GM12892 (cell line): ENCODE measurements around the gene PTPN4.

Experiments
- DNase-seq: peaks from one replicate; pipeline ENCODE4 v3.0.0; 2011; ENCODE audit not compliant: insufficient read length
- FAIRE-seq: peaks from 2 replicates; lab custom pipeline; 2011; peaks lifted over from hg19 to GRCh38; lab: Jason Lieb, UNC
- POLR2A ChIP-seq: IDR thresholded peaks from 2 replicates; pipeline ENCODE4 v1.6.1; 2011; ENCODE audit warnings: low read depth, low read length, control low read depth
- POLR2AphosphoS5 ChIP-seq: IDR thresholded peaks from 2 replicates; pipeline ENCODE4 v1.6.1; 2011; ENCODE audit warnings: low read depth, low read length, control low read depth
- TAF1 ChIP-seq: IDR thresholded peaks from 2 replicates; pipeline ENCODE4 v1.6.1; 2011; ENCODE audit warnings: low read depth, mild to moderate bottlenecking, control low read depth, low read length, borderline replicate concordance

The PTPN4 gene

DNA sequence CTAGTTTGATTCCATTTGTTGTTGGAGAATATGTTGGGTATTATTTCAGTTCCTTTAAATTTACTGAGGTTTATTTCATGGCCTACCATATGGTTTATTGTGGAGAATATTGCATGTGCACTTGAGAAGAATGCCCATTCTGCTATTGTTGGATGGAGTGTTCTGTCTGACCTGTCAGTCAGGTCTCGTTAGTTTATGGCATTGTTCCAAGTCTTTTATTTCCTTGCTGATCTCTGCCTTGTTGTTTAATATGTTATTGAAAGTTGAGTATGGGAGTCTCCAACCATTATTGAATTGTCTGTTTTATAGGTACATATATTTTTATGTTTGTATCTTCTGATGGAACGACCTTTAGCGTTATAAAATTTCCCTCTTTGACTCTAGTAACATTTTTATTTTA is 86.3 kb downstream of the PTPN4 start:
- no peak for TF ChIP-seq TAF1
- FAIRE-seq: no peak
- DNase-seq: no peak

DNA sequence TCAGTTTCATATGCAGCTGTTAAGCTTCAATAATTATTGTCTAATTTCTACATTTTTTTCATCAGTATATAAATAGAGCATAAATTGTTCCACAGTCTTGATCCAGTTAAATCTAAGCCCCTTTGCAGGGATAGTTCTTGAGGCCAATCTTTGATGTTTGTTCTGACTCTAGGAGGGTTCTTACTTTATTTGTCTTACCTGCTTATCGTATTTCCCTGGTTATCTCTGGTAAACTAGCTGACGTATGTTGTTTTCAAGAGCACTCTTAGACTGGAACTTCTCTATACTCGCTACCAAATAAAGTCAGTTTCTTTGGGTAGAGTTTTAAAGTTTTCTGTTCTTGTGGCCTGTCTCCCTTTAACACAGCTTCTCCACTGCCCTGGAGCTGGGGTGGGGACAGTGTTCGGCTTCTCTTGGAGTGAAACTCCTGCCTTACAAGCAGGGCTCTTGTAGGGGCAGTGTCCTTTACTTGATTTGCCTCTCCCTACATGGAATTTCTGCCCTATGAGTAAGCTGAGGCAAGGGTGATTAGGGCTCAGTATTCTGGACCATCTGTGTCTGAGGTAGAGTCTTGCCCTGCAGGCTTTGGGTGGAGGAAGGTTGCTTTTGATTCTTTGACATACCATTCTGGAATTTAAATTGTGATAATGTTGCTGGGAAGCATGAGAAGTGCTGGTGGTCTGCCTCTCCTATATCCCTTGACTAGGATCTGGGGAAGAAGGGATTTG is 90.3 kb downstream of the PTPN4 start:
- no peak for DNase-seq
- TF ChIP-seq TAF1: no peak
- no peak for TF ChIP-seq POLR2AphosphoS5
- no peak for TF ChIP-seq POLR2A
- no peak for FAIRE-seq

DNA sequence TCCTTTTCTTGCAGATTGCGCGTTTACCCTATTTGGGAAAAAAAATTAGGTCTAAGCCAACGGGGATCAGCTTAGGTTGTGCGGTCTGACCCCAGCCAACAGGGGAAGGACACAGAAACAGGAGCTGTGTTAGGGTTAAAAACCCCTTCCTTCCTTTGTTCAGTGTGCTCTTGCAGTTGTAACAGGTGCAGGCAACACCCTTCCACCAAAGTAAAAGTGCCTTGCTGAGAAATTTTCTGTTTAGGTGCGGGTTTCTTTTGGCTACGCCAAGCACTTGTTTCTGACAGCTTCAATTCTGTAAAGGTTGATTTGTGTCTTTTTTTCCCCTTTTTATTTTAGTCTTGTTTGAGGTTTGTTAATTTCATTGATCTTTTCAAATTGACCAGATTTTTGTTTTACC is 92.5 kb downstream of the PTPN4 start:
- FAIRE-seq (no peak), DNase-seq (no peak)
- TF ChIP-seq POLR2AphosphoS5 (no peak), TAF1 (no peak), POLR2A (no peak)

DNA sequence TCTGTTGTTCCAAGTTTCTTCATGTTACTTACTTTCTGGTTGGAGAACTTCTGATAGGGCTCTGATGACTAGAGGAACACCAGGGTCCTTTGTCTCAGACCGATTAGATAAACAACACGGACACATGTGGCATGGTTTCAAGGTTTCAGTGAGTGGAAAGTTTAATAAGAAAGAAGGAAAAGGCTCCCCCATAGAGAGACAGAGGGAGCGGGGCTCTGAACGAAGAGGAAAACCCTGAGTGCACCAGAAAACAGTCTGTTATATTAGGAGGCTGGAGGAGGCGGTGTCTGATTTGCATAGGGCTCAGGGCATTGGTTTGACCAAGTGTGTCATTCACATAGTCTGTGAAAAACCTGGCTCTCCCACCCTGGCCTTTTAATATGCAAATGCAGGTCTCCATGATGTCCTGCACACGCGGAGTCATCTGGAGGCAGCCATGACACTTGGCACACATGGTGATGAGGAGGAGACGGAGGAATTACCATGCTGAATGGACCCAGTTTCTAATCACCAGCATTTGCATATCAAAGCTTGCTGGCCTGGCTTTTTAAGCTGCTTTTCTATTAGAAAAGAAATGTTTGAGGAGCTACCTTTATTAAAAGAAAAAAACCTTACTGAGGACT is 94.2 kb downstream of the PTPN4 start:
- FAIRE-seq (no peak), DNase-seq (no peak)
- TF ChIP-seq POLR2A (no peak), POLR2AphosphoS5 (no peak), TAF1 (no peak)

DNA sequence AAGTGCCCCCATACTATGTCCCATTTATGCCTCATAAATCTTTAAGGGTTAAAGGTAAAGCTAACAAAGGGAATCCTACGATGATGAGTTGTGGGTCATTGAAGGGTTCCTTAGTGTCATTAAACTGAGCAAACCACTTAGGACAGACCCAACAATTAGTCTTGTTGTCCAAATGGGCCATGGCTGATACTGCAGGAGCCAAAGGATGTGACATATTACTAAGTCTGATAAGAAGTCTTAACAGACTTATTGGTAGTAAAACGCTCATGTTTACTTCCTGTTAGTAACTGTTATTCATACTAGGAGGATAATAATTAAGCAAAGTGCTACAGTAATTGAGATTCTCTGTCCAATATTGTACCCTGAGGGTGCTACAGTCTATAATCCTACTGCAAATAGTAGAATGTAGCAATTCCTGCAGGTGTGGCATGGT is 96.8 kb downstream of the PTPN4 start:
- DNase-seq (no peak), FAIRE-seq (peak; percentile 30)
- no peak for TF ChIP-seq TAF1
- no peak for TF ChIP-seq POLR2A
- TF ChIP-seq POLR2AphosphoS5: no peak

DNA sequence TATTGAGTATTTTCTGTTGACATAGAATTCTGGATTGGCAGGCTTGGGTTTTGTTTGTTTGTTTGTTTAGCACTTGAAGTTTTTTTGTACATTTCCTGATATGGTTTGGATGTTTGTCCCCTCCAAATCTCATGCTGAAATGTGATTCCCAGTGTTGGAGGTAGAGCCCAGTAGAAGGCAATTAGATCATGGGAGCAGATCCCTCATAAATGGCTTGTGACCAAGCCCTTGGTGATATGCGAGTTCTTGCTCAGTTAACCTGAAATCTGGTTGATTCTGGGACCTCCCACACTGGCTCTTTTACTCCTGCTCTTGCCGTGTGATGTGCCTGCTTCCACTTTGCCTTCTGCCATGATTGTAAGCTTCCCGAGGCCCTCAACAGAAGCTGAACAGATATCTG is 98.0 kb downstream of the PTPN4 start:
- no peak for FAIRE-seq
- TF ChIP-seq POLR2A (no peak), POLR2AphosphoS5 (no peak), TAF1 (no peak)
- DNase-seq: no peak

DNA sequence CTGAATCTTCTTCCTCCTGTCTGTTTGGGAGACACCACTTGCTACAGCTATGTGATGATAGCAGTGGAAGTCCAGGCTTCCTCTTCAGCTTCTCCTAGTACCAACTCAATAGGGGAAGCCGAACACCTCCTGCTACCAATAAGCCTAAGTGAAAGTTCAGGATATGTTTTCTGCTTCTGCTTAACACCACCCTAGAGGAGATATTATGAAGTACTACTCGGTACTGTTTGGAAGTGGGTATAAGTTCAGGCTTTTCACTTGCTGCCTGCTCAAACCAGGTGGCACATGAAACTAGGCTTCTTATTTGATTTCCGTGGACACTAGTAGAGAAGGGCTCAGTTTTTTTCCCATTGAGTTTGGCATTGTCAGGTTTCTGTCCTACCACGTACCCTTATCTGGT is 99.8 kb downstream of the PTPN4 start:
- FAIRE-seq: no peak
- no peak for TF ChIP-seq POLR2A
- TF ChIP-seq TAF1: no peak
- no peak for TF ChIP-seq POLR2AphosphoS5
- DNase-seq: no peak

DNA sequence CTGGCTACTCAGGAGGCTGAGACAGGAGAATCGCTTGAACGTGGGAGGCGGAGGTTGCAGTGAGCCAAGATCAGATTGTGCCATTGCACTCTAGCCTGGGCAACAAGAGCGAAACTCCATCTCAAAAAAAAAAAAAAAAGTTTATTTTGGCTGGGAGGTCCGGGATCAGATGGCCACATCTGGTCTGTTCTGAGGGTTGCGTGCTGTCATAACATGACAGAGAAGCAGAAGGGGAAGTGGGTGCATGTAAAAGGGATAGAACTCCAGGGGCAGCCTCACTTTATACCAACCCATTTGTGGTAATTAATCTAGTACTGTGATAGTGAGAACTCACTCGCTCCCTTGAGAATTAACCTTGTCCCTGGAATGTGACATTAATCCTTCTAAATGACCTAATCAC is 101.2 kb downstream of the PTPN4 start:
- DNase-seq (no peak), FAIRE-seq (no peak)
- TF ChIP-seq TAF1 (no peak), POLR2AphosphoS5 (no peak), POLR2A (no peak)

DNA sequence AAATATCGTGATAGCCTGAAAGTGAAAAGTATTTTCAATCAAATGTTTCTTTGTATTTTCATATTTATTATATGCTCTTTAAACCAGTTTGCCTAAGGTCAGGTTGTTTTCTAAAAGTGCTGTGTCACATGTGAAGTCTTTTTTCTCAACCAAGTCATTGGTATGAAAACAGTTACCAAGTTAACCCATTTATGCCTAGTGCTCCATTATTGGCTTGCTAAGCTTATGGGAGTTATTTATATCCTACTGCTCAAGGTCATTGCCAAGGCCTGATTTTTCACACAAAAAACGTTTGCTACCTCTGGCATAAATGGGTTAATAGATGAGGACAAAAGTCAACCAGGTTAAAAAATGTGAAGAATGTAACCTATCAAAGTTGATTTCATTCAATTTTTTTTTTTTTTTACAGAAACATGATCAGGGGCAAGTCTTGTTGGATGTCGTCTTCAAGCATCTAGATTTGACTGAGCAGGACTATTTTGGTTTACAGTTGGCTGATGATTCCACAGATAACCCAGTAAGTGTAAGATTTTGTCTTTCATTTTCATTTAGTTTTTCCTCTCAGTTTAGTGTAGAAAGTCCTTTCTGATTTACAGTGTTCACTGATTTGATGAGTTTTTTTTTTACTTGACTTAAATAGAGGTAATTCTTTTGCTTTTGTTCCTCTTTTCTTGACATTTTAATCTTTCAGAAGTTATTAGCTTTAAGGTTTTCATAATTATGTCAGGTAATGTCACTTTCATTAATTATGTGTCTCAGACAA is 102.6 kb downstream of the PTPN4 start:
- TF ChIP-seq POLR2A: no peak
- no peak for TF ChIP-seq TAF1
- TF ChIP-seq POLR2AphosphoS5: no peak
- peak; percentile 77 for FAIRE-seq
- DNase-seq: no peak

DNA sequence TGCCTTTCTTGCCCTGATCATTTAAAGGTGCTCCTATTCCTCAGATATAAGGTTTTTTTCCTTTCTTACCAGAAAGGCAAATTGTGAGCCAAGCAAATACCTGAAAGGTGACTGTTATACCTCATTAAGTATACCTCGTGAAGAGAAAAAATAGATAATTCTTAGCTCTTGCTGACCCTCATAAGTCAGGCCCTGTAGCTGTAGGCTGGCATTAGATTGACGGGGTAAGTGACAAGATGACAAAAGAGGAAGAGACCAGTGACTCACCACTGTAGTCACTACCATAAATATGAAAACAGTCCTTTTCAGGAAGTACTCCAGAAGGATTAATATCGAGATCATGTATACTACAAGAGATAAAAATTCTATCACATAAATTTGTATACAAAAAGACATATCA is 104.6 kb downstream of the PTPN4 start:
- FAIRE-seq: no peak
- DNase-seq: no peak
- TF ChIP-seq POLR2AphosphoS5: no peak
- TF ChIP-seq TAF1: no peak
- TF ChIP-seq POLR2A: no peak

DNA sequence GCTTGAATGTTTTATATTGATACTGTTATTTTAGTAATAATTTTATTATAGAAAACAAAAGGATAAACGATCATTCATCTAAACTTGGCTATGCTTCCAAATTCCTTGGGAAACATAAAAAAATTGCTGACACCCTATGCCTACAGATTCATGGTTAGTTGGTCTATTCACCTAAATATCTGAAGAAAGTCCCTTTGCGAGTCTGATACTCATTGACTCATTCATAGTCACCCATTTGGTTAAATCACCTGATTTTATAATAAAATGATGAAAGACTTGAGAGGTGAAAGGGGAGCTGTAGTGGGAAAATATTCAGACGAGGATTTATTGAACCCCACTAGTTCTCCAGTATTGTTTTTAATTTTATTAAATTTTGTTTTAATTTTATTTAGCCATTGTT is 112.0 kb downstream of the PTPN4 start:
- TF ChIP-seq TAF1: no peak
- TF ChIP-seq POLR2AphosphoS5: no peak
- no peak for TF ChIP-seq POLR2A
- no peak for FAIRE-seq
- DNase-seq: no peak
